NB4 (cell line): ENCODE data around the gene PPP6C.

ENCODE experiments used
- POLR2A ChIP-seq: IDR thresholded peaks from 2 replicates; pipeline ENCODE4 v1.6.1; 2011; ENCODE audit warnings: mild to moderate bottlenecking; ENCODE audit not compliant: insufficient read length; ENCODE audit errors: extremely low read depth
- TF ChIP-seq, protein P1 (sequence below): IDR thresholded peaks from one replicate; pipeline ENCODE4 v1.5.1; 2012; ENCODE audit warnings: low read depth, low read length
- TF ChIP-seq, protein P2 (sequence below): IDR thresholded peaks from 2 replicates; pipeline ENCODE4 v1.6.1; 2011; ENCODE audit warnings: low read depth, low read length

DNA sequence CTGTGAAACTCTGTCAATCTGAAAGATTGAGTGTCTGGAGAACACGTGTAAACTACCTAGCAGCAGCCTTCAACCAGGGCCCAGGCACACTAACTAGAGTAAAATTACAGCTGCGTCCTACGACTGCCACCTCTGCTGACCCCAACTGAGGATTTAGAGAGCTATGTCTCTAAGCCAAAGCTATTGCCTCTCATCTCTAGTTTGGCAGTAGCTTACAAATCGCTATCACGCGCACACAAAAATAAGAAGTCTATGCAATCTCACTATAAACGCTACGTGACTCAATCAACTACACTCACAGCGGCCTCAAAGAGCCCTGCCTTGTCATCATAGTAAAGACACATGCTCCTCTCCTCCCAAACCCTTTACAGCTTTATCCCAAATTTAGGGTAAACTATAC, 8.7 kb downstream of the PPP6C start:
- no peak for TF ChIP-seq POLR2A
- TF ChIP-seq, protein P1, sequence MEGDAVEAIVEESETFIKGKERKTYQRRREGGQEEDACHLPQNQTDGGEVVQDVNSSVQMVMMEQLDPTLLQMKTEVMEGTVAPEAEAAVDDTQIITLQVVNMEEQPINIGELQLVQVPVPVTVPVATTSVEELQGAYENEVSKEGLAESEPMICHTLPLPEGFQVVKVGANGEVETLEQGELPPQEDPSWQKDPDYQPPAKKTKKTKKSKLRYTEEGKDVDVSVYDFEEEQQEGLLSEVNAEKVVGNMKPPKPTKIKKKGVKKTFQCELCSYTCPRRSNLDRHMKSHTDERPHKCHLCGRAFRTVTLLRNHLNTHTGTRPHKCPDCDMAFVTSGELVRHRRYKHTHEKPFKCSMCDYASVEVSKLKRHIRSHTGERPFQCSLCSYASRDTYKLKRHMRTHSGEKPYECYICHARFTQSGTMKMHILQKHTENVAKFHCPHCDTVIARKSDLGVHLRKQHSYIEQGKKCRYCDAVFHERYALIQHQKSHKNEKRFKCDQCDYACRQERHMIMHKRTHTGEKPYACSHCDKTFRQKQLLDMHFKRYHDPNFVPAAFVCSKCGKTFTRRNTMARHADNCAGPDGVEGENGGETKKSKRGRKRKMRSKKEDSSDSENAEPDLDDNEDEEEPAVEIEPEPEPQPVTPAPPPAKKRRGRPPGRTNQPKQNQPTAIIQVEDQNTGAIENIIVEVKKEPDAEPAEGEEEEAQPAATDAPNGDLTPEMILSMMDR: no peak
- TF ChIP-seq, protein P2, sequence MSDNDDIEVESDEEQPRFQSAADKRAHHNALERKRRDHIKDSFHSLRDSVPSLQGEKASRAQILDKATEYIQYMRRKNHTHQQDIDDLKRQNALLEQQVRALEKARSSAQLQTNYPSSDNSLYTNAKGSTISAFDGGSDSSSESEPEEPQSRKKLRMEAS: no peak
